Fibroblast of lung (primary cell): ENCODE results near the gene CNDP1. TPM values are rescaled to one million over a fixed set of nuclear protein-coding genes. Genes with fewer than 3 reads are reported as not detected.

Source experiments
- DNase-seq, 2 donors: peaks; one replicate each; pipeline versions ENCODE4 v3.0.0 to v3.0.0-alpha.2; 2010; ENCODE audit warnings: low read depth in 2 of 2
- H2AFZ ChIP-seq: 2 replicates; pipeline ENCODE4 v1.5.1; 2012; ENCODE audit warnings: low read length, control low read depth, inconsistent platforms
- H3K27ac ChIP-seq: 2 replicates; pipeline ENCODE4 v1.5.1; 2011; ENCODE audit warnings: low read length, control low read depth; ENCODE audit not compliant: insufficient read depth
- H3K27me3 ChIP-seq: 2 replicates; pipeline ENCODE4 v1.5.1; 2011; ENCODE audit warnings: mild to moderate bottlenecking, low read length; ENCODE audit not compliant: control insufficient read depth, insufficient read depth
- H3K36me3 ChIP-seq: 2 replicates; pipeline ENCODE4 v1.5.1; 2011; ENCODE audit warnings: low read length; ENCODE audit not compliant: control insufficient read depth, insufficient read depth
- H3K4me1 ChIP-seq: 2 replicates; pipeline ENCODE4 v1.5.1; 2011; ENCODE audit warnings: low read length; ENCODE audit not compliant: control insufficient read depth, insufficient read depth; ENCODE audit errors: extremely low read depth
- H3K4me2 ChIP-seq: 2 replicates; pipeline ENCODE4 v1.5.1; 2011; ENCODE audit warnings: low read length, control low read depth; ENCODE audit not compliant: insufficient read depth; ENCODE audit errors: extremely low read depth
- H3K4me3 ChIP-seq, 4 experiments: fragments of 200-600 bp in 1 of 4; sonication (generic) in 1 of 4; replicated peaks in 1 of 4; 2 replicates each; pipeline ENCODE4 v1.5.1; 2011 to 2016; ENCODE audit warnings: low read length in 4 of 4, low read depth in 3 of 4, mild to moderate bottlenecking in 3 of 4, control low read depth in 2 of 4, inconsistent platforms in 1 of 4, mixed read lengths in 1 of 4; ENCODE audit not compliant: insufficient read depth in 1 of 4; ENCODE audit errors: control extremely low read depth in 1 of 4
- H3K79me2 ChIP-seq: 2 replicates; pipeline ENCODE4 v1.5.1; 2012; ENCODE audit warnings: mild to moderate bottlenecking, low read length, inconsistent platforms; ENCODE audit not compliant: control insufficient read depth, insufficient read depth
- H3K9ac ChIP-seq: 2 replicates; pipeline ENCODE4 v1.5.1; 2011; ENCODE audit warnings: mild to moderate bottlenecking, low read length, control low read depth; ENCODE audit not compliant: insufficient read depth
- H3K9me3 ChIP-seq: 2 replicates; pipeline ENCODE4 v1.5.1; 2012; ENCODE audit warnings: low read depth, low read length; ENCODE audit not compliant: control insufficient read depth, insufficient read depth
- H4K20me1 ChIP-seq: 2 replicates; pipeline ENCODE4 v1.5.1; 2011; ENCODE audit warnings: low read length; ENCODE audit not compliant: control insufficient read depth, insufficient read depth; ENCODE audit errors: extremely low read depth
- EZH2 ChIP-seq: IDR thresholded peaks from 2 replicates; pipeline ENCODE4 v1.5.1; 2012; ENCODE audit warnings: low read length, control low read depth, mild to moderate bottlenecking; ENCODE audit errors: missing control alignments
- polyA minus RNA-seq: library from RNA; depleted of rRNA, polyadenylated mRNA; stranded (reverse); fragments of >200 nt; gene quantifications from 2 replicates; pipeline ENCODE4 v1.2.3, GENCODE V29; 2011; ENCODE audit warnings: low replicate concordance
- polyA plus RNA-seq, 2 donors: library from polyadenylated mRNA; depleted of rRNA in 1 of 2; stranded (reverse) in 1 of 2; unstranded in 1 of 2; fragments of >200 nt; gene quantifications; 2 replicates each; pipeline ENCODE4 v1.2.1, GENCODE V29; 2011 to 2012; ENCODE audit warnings: missing spikeins in 1 of 2
- total RNA-seq: library from RNA; depleted of rRNA; stranded (reverse); fragments of >200 nt; gene quantifications from 2 replicates; pipeline ENCODE4 v1.2.1, GENCODE V29; 2014
- TF ChIP-seq, protein P1 (sequence below), 2 donors: IDR thresholded peaks in 1 of 2; conservative IDR thresholded peaks in 1 of 2; 1 replicate in 1 of 2; 2 replicates in 1 of 2; pipeline ENCODE4 v1.5.1; 2011 to 2012; ENCODE audit warnings: low read length in 2 of 2, control low read depth in 1 of 2, inconsistent platforms in 1 of 2, low read depth in 1 of 2, mild to moderate bottlenecking in 1 of 2

Gene CNDP1, protein sequence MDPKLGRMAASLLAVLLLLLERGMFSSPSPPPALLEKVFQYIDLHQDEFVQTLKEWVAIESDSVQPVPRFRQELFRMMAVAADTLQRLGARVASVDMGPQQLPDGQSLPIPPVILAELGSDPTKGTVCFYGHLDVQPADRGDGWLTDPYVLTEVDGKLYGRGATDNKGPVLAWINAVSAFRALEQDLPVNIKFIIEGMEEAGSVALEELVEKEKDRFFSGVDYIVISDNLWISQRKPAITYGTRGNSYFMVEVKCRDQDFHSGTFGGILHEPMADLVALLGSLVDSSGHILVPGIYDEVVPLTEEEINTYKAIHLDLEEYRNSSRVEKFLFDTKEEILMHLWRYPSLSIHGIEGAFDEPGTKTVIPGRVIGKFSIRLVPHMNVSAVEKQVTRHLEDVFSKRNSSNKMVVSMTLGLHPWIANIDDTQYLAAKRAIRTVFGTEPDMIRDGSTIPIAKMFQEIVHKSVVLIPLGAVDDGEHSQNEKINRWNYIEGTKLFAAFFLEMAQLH
- total RNA-seq: not detected in 2 replicates
- polyA plus RNA-seq: not detected in 2 replicates
- polyA plus RNA-seq (2012): not detected in 2 replicates
- polyA minus RNA-seq: not detected in 2 replicates

DNA sequence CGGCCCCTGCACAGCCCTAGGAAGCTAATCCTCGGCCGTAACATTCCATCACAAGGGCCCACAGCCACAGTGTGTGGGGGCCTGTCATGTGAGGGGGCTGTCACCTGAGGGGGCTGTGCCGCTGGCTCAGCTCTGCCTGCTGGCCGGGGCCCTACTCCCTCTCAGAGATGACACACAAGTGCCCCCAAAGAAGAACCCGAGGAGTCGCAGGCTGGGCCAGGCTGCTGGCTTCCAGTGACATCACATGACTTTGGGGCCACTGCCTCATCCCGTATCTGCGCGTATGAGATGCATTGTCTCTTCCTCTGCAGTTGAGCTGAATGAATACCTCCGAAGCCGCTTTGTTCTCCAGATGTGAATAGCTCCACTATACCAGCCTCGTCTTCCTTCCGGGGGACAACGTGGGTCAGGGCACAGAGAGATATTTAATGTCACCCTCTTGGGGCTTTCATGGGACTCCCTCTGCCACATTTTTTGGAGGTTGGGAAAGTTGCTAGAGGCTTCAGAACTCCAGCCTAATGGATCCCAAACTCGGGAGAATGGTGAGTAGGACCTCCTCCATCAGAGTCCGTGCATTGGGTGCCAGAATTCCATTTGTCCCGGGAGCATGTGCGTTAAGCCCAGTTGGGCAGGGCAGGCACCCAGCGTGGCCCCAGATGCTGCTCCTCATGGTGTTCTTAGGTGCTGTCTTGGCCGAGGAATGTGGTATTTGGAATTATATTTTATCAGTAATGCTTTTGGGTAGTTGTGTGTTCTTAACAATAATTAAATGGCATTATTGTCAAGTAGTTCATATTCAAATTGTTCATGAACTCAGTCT is at the start of gene CNDP1:
CNDP1 (plus strand) TSS at position 351 of the 820 bp plus-strand sequence; CDS start at position 519, 168 bp downstream.
- H3K9me3 ChIP-seq: no peaks in the 10 kb centered on the region
- H3K4me1 ChIP-seq: no peaks in the 10 kb centered on the region
- H3K36me3 ChIP-seq: no peaks in the 10 kb centered on the region
- no peaks in the 10 kb centered on the region for H4K20me1 ChIP-seq
- no peak within 1 kb of the TSS for H2AFZ ChIP-seq
- H3K79me2 ChIP-seq: no peaks in the 10 kb centered on the region
- peaks cover 8% of the 10 kb centered on the region for H3K27me3 ChIP-seq
- no peak for DNase-seq
- H3K9ac ChIP-seq: no peak within 1 kb of the TSS
- H3K27ac ChIP-seq: no peak within 1 kb of the TSS
- TF ChIP-seq, protein P1, sequence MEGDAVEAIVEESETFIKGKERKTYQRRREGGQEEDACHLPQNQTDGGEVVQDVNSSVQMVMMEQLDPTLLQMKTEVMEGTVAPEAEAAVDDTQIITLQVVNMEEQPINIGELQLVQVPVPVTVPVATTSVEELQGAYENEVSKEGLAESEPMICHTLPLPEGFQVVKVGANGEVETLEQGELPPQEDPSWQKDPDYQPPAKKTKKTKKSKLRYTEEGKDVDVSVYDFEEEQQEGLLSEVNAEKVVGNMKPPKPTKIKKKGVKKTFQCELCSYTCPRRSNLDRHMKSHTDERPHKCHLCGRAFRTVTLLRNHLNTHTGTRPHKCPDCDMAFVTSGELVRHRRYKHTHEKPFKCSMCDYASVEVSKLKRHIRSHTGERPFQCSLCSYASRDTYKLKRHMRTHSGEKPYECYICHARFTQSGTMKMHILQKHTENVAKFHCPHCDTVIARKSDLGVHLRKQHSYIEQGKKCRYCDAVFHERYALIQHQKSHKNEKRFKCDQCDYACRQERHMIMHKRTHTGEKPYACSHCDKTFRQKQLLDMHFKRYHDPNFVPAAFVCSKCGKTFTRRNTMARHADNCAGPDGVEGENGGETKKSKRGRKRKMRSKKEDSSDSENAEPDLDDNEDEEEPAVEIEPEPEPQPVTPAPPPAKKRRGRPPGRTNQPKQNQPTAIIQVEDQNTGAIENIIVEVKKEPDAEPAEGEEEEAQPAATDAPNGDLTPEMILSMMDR (conservative IDR thresholded peaks at IDR 0.05 in 1 of 2, IDR thresholded peaks at IDR 0.05 in 1 of 2; ENCODE audit: low read depth in 1 of 2, low read length in 2 of 2): no peak
- TF ChIP-seq EZH2: no peak
- H3K4me3 ChIP-seq: no peak within 1 kb of the TSS
- no peak within 1 kb of the TSS for H3K4me2 ChIP-seq

DNA sequence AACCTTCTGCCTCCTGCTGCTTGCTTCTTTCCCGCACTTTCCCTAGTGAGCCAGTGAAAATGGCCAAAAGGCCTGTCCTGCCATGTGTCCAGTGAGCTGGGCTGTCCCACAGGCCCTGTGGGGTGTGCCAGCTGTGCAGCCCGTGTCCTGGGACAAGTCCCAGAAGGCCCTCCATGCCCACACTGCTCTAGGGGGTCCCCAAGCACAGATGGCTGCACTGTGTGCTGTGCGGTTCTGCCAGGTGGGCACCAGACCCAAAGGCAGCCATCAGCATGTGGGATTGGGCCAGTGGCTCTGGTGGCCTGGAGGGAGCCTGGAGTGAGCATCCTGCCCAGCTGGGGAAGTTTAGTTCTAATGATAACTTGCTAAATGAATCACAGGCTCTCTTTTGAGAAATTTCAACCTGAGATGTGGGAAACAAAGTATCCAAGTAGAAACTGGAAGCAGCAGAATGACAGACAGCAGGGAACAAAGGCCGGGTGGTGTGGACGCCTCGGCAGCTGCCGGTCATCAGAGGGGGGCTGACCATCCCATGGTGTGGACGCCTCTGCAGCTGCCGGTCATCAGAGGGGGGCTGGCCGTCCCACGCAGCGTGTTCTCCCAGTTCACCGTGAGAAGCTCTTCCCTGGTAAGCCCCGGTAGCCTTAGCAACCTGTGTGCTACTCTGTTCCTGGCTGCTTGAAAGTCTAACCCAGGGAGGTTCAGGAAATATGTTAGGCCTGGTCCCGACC is 48.0 kb upstream of the CNDP1 start:
- Histone ChIP-seq H3K27ac (no peak overlapping the region), H3K36me3 (no peaks in the 10 kb centered on the region), H3K9ac (no peak overlapping the region), H3K4me3 (no peak overlapping the region), H3K4me2 (no peak overlapping the region), H4K20me1 (no peaks in the 10 kb centered on the region), H3K4me1 (no peaks in the 10 kb centered on the region), H3K27me3 (peaks cover 12% of the 10 kb centered on the region), H2AFZ (no peak overlapping the region), H3K9me3 (no peaks in the 10 kb centered on the region), H3K79me2 (no peaks in the 10 kb centered on the region)
- TF ChIP-seq, protein P1 (conservative IDR thresholded peaks at IDR 0.05 in 1 of 2, IDR thresholded peaks at IDR 0.05 in 1 of 2; ENCODE audit: low read depth in 1 of 2, low read length in 2 of 2): no peak
- no peak for TF ChIP-seq EZH2
- DNase-seq: no peak
